SK-N-SH (cell line): ENCODE results near the gene HUS1. TPM values are rescaled to one million over a fixed set of nuclear protein-coding genes. Genes with fewer than 3 reads are reported as not detected.

Experiments
- CTCF ChIA-PET: fragments of 300-600, 350-600 bp; formaldehyde crosslinking; extraction: SDS; loops from one replicate; lab custom pipeline; 2021; lab: Yijun Ruan, JAX
- POLR2A ChIA-PET: fragments of 350-600 bp; sonication (Branson Sonifier 250); formaldehyde crosslinking; extraction: SDS; loops from one replicate; lab custom pipeline; 2020; ENCODE audit warnings: antibody characterized with exemption, inconsistent platforms; lab: Yijun Ruan, JAX
- DNase-seq: peaks from one replicate; pipeline ENCODE4 v3.0.0; 2012
- H2AFZ ChIP-seq: fragments of 200-600 bp; sonication (generic); 2 replicates; pipeline ENCODE4 v1.8.1; 2016; ENCODE audit warnings: antibody characterized with exemption, mild to moderate bottlenecking, low read depth
- H3F3A ChIP-seq: fragments of 200-600 bp; sonication (generic); replicated peaks from 2 replicates; pipeline ENCODE3; 2016; ENCODE audit warnings: antibody characterized with exemption, mild to moderate bottlenecking; ENCODE audit not compliant: insufficient read depth
- H3K27ac ChIP-seq, 2 experiments: fragments of 200-500 bp in 1 of 2; fragments of 200-600 bp in 1 of 2; sonication (Bioruptor generic) in 1 of 2; sonication (generic), shearing (Covaris generic) in 1 of 2; 2 replicates each; pipeline versions ENCODE4 v1.5.1 to v1.6.1; 2014 to 2016; ENCODE audit warnings: low read depth in 2 of 2, inconsistent platforms in 1 of 2, low read length in 1 of 2, mild to moderate bottlenecking in 1 of 2, mixed read lengths in 1 of 2
- H3K27me3 ChIP-seq: fragments of 200-600 bp; sonication (generic), shearing (Covaris generic); 2 replicates; pipeline ENCODE4 v1.6.1; 2016; ENCODE audit warnings: mixed run types; ENCODE audit not compliant: insufficient read depth
- H3K36me3 ChIP-seq, 2 experiments: fragments of 200-500 bp in 1 of 2; fragments of 200-600 bp in 1 of 2; sonication (Bioruptor generic) in 1 of 2; sonication (generic) in 1 of 2; replicated peaks in 1 of 2; 2 replicates each; pipeline versions ENCODE3 to v1.5.1; 2014 to 2016; ENCODE audit warnings: low read length in 1 of 2, mild to moderate bottlenecking in 1 of 2; ENCODE audit not compliant: insufficient read depth in 2 of 2, control insufficient read depth in 1 of 2
- H3K4me1 ChIP-seq, 2 experiments: fragments of 200-500 bp in 1 of 2; fragments of 200-600 bp in 1 of 2; sonication (Bioruptor generic) in 1 of 2; sonication (generic), shearing (Covaris generic) in 1 of 2; 2 replicates each; pipeline versions ENCODE4 v1.5.1 to v1.6.1; 2014 to 2016; ENCODE audit warnings: low read depth in 1 of 2, low read length in 1 of 2, mixed run types in 1 of 2; ENCODE audit not compliant: insufficient read depth in 2 of 2, control insufficient read depth in 1 of 2
- H3K4me2 ChIP-seq: fragments of 200-600 bp; sonication (generic), shearing (Covaris generic); 2 replicates; pipeline ENCODE4 v1.6.1; 2017; ENCODE audit warnings: mixed run types
- H3K4me3 ChIP-seq, 2 experiments: fragments of 200-500 bp in 1 of 2; fragments of 200-600 bp in 1 of 2; sonication (Bioruptor generic) in 1 of 2; sonication (generic), shearing (Covaris generic) in 1 of 2; 2 replicates each; pipeline versions ENCODE4 v1.5.1 to v1.8.1; 2014 to 2016; ENCODE audit warnings: low read depth in 2 of 2, inconsistent platforms in 1 of 2, low read length in 1 of 2, mild to moderate bottlenecking in 1 of 2, mixed read lengths in 1 of 2, moderate library complexity in 1 of 2
- H3K79me2 ChIP-seq: fragments of 200-600 bp; sonication (generic); 2 replicates; pipeline ENCODE4 v1.8.1; 2017; ENCODE audit warnings: mild to moderate bottlenecking; ENCODE audit not compliant: insufficient read depth
- H3K9ac ChIP-seq: fragments of 200-600 bp; sonication (generic); 2 replicates; pipeline ENCODE4 v1.6.1; 2017; ENCODE audit warnings: mixed run types
- H3K9me2 ChIP-seq: fragments of 200-600 bp; sonication (generic); 2 replicates; pipeline ENCODE4 v1.6.1; 2017; ENCODE audit warnings: mixed run types
- H3K9me3 ChIP-seq: fragments of 200-600 bp; sonication (generic); 2 replicates; pipeline ENCODE4 v1.6.1; 2017; ENCODE audit warnings: mixed run types, mild to moderate bottlenecking, moderate library complexity
- H4K20me1 ChIP-seq: fragments of 200-600 bp; sonication (generic); 2 replicates; pipeline ENCODE4 v1.6.1; 2017; ENCODE audit warnings: mild to moderate bottlenecking, mixed run types; ENCODE audit not compliant: insufficient read depth
- ELF1 ChIP-seq: IDR thresholded peaks from 2 replicates; pipeline ENCODE4 v1.4.0; 2012
- FOSL2 ChIP-seq: IDR thresholded peaks from 2 replicates; pipeline ENCODE4 v1.4.0; 2012; ENCODE audit warnings: low read depth, mild to moderate bottlenecking, moderate library complexity, borderline replicate concordance
- JUND ChIP-seq: IDR thresholded peaks from 2 replicates; pipeline ENCODE4 v1.4.0; 2012
- MEF2A ChIP-seq: IDR thresholded peaks from 2 replicates; pipeline ENCODE4 v1.4.0; 2012; ENCODE audit warnings: low read depth, borderline replicate concordance
- POLR2AphosphoS5 ChIP-seq: IDR thresholded peaks from 2 replicates; pipeline ENCODE4 v1.6.1; 2012; ENCODE audit warnings: low read depth, low read length
- RAD21 ChIP-seq: IDR thresholded peaks from 2 replicates; pipeline ENCODE4 v1.6.1; 2012; ENCODE audit warnings: mild to moderate bottlenecking, low read length
- RCOR1 ChIP-seq: fragments of 150-350 bp; IDR thresholded peaks from 2 replicates; pipeline ENCODE4 v1.6.1; 2017; ENCODE audit warnings: antibody characterized with exemption, low read length
- RXRA ChIP-seq: IDR thresholded peaks from 2 replicates; pipeline ENCODE4 v1.4.0; 2012; ENCODE audit warnings: low read depth, mild to moderate bottlenecking, borderline replicate concordance
- TCF12 ChIP-seq: IDR thresholded peaks from 2 replicates; pipeline ENCODE4 v1.4.0; 2012
- TEAD4 ChIP-seq: IDR thresholded peaks from 2 replicates; pipeline ENCODE4 v1.4.0; 2012; ENCODE audit warnings: mild to moderate bottlenecking, borderline replicate concordance; ENCODE audit not compliant: insufficient read depth
- WGBS: methylation state at CpG from one replicate; pipeline ENCODE4 v1.1.6; 2017; ENCODE audit warnings: low lambda C conversion rate; 5-methylcytosine and 5-hydroxymethylcytosine counted together
- polyA plus RNA-seq, 3 experiments: library from polyadenylated mRNA; depleted of rRNA; stranded (reverse); fragments of >200 nt; gene quantifications; 2 replicates each; pipeline ENCODE4 v1.2.3, GENCODE V29; 2012
- TF ChIP-seq, protein P1 (sequence below): IDR thresholded peaks from 2 replicates; pipeline ENCODE4 v1.4.0; 2012; ENCODE audit warnings: low read depth
- TF ChIP-seq, protein P2 (sequence below): fragments of 200-600 bp; sonication (generic); IDR thresholded peaks from 2 replicates; pipeline ENCODE4 v1.6.1; 2017; ENCODE audit warnings: antibody characterized with exemption, mild to moderate bottlenecking, moderate library complexity
- TF ChIP-seq, protein P3 (sequence below): fragments of 150-350 bp; IDR thresholded peaks from 2 replicates; pipeline ENCODE4 v1.6.1; 2016; ENCODE audit warnings: mild to moderate bottlenecking, low read depth, low read length
- TF ChIP-seq, protein P4 (sequence below): IDR thresholded peaks from 2 replicates; pipeline ENCODE4; 2012

Gene HUS1
- polyA plus RNA-seq, 1 of the 3 experiments (the other 2 are of a cell fraction) = 17.8 TPM

DNA sequence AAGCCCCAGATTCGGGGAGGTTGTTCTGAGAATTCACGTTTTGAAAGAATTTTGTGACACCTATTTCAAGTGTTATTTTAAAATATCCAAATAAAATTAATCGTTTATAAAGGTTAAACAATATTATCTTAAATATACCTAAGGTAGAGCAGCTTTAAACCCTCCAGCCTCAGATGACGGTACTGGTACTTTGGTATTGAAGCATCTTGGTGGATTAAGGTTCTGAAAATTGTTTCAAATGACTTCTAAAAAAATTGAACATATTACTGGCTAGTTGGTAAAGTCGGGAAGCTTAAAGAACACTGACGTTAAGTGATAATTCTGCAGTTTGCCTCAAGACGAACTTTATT is 392 bp upstream of the HUS1 start:
- Histone ChIP-seq H3K79me2 (peaks cover 21% of the 10 kb centered on the region), H3K4me1 (peaks cover 8% of the 10 kb centered on the region in 2 experiments; a peak in 3 of 4 replicates), H2AFZ (peak overlapping the region; percentile 95), H3K9me3 (no peaks in the 10 kb centered on the region)
- WGBS = 70% methylated on average over 7 of the region's 7 CpGs
- TF ChIP-seq FOSL2 (no peak), RAD21 (no peak), ELF1 (no peak), POLR2AphosphoS5 (no peak), RCOR1 (no peak), TCF12 (no peak), RXRA (no peak)
- TF ChIP-seq, protein P1, sequence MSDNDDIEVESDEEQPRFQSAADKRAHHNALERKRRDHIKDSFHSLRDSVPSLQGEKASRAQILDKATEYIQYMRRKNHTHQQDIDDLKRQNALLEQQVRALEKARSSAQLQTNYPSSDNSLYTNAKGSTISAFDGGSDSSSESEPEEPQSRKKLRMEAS = no peak
- TF ChIP-seq, protein P2, sequence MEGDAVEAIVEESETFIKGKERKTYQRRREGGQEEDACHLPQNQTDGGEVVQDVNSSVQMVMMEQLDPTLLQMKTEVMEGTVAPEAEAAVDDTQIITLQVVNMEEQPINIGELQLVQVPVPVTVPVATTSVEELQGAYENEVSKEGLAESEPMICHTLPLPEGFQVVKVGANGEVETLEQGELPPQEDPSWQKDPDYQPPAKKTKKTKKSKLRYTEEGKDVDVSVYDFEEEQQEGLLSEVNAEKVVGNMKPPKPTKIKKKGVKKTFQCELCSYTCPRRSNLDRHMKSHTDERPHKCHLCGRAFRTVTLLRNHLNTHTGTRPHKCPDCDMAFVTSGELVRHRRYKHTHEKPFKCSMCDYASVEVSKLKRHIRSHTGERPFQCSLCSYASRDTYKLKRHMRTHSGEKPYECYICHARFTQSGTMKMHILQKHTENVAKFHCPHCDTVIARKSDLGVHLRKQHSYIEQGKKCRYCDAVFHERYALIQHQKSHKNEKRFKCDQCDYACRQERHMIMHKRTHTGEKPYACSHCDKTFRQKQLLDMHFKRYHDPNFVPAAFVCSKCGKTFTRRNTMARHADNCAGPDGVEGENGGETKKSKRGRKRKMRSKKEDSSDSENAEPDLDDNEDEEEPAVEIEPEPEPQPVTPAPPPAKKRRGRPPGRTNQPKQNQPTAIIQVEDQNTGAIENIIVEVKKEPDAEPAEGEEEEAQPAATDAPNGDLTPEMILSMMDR = no peak
- TF ChIP-seq, protein P3, sequence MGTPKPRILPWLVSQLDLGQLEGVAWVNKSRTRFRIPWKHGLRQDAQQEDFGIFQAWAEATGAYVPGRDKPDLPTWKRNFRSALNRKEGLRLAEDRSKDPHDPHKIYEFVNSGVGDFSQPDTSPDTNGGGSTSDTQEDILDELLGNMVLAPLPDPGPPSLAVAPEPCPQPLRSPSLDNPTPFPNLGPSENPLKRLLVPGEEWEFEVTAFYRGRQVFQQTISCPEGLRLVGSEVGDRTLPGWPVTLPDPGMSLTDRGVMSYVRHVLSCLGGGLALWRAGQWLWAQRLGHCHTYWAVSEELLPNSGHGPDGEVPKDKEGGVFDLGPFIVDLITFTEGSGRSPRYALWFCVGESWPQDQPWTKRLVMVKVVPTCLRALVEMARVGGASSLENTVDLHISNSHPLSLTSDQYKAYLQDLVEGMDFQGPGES = no peak
- TF ChIP-seq, protein P4, sequence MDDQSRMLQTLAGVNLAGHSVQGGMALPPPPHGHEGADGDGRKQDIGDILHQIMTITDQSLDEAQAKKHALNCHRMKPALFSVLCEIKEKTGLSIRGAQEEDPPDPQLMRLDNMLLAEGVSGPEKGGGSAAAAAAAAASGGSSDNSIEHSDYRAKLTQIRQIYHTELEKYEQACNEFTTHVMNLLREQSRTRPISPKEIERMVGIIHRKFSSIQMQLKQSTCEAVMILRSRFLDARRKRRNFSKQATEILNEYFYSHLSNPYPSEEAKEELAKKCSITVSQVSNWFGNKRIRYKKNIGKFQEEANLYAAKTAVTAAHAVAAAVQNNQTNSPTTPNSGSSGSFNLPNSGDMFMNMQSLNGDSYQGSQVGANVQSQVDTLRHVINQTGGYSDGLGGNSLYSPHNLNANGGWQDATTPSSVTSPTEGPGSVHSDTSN = no peak
- TF ChIP-seq, all 33 proteins: peak for 0
- no peaks in the 10 kb centered on the region for H3K9me2 ChIP-seq
- no peaks in the 10 kb centered on the region for H3K27me3 ChIP-seq
- H3K9ac ChIP-seq = no peak overlapping the region
- H4K20me1 ChIP-seq = no peaks in the 10 kb centered on the region
- peaks cover 32% of the 10 kb centered on the region in 2 experiments for H3K36me3 ChIP-seq
- peak overlapping the region; percentile 90 for H3K4me2 ChIP-seq
- H3F3A ChIP-seq = peaks cover 17% of the 10 kb centered on the region
- DNase-seq = no peak
- ChIA-PET CTCF (interaction anchor here (1.1 to 3.3 kb wide), 2 partner anchors 11 to 35 kb away, joined by 6 to 22 read pairs; no protein-coding TSS in a partner anchor), POLR2A (no interaction called here)
- H3K27ac ChIP-seq = peak overlapping the region; percentile 26 to 76; a peak in 2 of 4 replicates
- peak overlapping the region; percentile 75 to 87; a peak in 3 of 4 replicates for H3K4me3 ChIP-seq

DNA sequence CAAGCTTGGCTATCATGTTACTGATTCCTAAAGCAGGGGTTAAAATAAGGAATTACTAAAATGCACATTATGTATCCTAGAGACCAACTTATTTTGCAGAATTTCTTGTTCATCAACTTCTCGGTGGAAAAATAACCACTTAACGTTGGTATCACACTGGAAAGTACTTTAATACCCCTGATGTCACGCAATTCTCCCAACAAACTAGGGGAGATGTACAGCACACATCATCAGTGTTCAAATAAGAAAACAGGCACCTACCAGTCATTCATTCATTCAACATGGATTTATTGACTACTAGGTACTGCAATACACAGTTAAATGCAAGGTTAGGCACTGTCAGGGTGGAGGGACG is 648 bp downstream of the HUS1 start:
- H3K36me3 ChIP-seq = peaks cover 41 to 42% of the 10 kb centered on the region in 2 experiments
- WGBS = 10% methylated on average over 4 of the region's 4 CpGs

More for the DNA sequence above, 648 bp downstream of the HUS1 start:
- Histone ChIP-seq H3K27ac (peak overlapping the region; percentile 76 to 83; a peak in 3 of 4 replicates), H3K9me2 (no peaks in the 10 kb centered on the region), H3K4me2 (peak overlapping the region; percentile 90), H3K4me3 (peak overlapping the region; percentile 75 to 87), H3K9me3 (no peaks in the 10 kb centered on the region), H3K9ac (peak overlapping the region; percentile 77), H2AFZ (peak overlapping the region; percentile 95), H3K79me2 (peaks cover 21% of the 10 kb centered on the region), H3K27me3 (no peaks in the 10 kb centered on the region), H4K20me1 (no peaks in the 10 kb centered on the region), H3F3A (peaks cover 17% of the 10 kb centered on the region), H3K4me1 (peaks cover 8% of the 10 kb centered on the region in 2 experiments; a peak in 3 of 4 replicates)
- DNase-seq = no peak
- POLR2A ChIA-PET = interaction anchor here (1.5 kb wide), 1 partner anchor 25 kb away, joined by 3 read pairs; no protein-coding TSS in a partner anchor
- CTCF ChIA-PET = interaction anchor here (1.2 to 3.3 kb wide), 6 partner anchors 10 to 725 kb away, joined by 3 to 22 read pairs (median 7); no protein-coding TSS in a partner anchor
- no peak for TF ChIP-seq JUND
- TF ChIP-seq MEF2A = no peak
- TF ChIP-seq TCF12 = no peak
- TF ChIP-seq TEAD4 = no peak
